GM13977 (cell line): ENCODE measurements around the gene ADNP.

Experiments used
- DNase-seq: peaks from one replicate; pipeline ENCODE4 v3.0.0; 2012; ENCODE audit warnings: low spot score
- CTCF ChIP-seq: IDR thresholded peaks from 2 replicates; pipeline ENCODE4 v1.5.1; 2012; ENCODE audit warnings: mild to moderate bottlenecking, control low read depth; ENCODE audit not compliant: insufficient read depth; ENCODE audit errors: extremely low read depth, missing control alignments
- in situ Hi-C: fragments of 300-500 bp; cut with MboI; formaldehyde crosslinking; loops from one replicate; pipeline ENCODE4 v1.12.0; 2022; ENCODE audit warnings: low sequenced_read_pairs, low pct_unique_long_range_greater_than_20kb, mixed read lengths, inconsistent platforms; ENCODE audit not compliant: unreplicated experiment

The ADNP gene

GRCh38 chr20:50903353-50904051 is 27.7 kb downstream of the ADNP start:
- in situ Hi-C loops = no loop called here
- TF ChIP-seq CTCF = no peak
- DNase-seq = no peak

DNA sequence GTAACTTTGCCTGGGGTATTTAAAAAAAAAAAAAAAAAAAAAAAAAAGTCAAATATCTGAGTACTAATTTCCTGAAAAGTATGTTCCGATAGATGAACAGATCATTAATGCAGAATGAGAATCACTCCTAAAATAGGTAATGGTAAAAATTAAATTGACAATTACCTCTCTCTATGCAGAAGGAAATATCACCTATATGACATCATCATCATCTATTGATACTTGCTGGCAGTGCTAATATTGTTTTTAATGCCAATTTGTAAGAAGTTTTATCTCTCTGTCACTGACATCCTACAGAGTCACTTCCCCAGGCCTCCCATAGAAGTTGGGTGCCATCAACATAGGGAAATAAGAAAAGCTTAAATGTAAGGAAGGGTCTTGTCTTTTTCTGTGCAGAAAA is 29.9 kb downstream of the ADNP start:
- no peak for TF ChIP-seq CTCF
- no peak for DNase-seq
- in situ Hi-C loops = no loop called here

DNA sequence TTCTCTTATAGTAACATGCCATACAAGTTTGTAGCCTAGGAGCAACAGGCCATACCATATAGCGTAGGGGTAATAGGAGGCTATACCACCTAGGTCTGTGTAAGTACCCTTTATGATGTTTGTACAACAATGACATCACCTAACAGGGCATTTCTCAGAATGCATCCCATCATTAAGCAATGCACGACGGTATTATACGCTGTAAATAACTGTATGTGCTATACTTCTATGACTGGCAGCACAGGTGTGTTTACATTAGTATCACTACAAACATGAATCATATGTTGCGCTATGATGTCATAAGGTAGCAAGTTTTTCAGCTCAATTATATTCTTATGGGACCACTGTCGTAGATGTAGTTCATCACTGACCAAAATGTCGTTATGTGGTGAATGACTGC is 31.0 kb downstream of the ADNP start:
- TF ChIP-seq CTCF = no peak
- in situ Hi-C loops = no loop called here
- DNase-seq = no peak

DNA sequence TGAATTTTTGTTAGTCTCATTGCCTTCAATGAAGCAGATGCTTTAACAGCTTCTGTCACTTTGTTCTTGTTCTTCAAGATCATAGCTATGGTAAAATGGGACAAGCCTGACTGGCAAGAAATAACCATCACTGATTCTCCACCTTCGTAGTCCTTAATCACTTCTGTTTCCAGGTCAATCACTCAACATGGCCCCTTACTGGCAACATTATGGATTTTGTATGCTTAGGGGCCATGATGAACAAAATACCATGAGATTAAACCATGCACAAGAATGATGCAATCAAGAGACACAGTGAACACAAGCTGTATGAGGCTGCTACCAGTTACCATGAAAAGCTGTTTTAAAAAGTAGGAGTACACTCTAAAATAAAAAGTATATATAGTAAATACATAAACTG is 32.8 kb downstream of the ADNP start:
- in situ Hi-C loops = no loop called here

DNA sequence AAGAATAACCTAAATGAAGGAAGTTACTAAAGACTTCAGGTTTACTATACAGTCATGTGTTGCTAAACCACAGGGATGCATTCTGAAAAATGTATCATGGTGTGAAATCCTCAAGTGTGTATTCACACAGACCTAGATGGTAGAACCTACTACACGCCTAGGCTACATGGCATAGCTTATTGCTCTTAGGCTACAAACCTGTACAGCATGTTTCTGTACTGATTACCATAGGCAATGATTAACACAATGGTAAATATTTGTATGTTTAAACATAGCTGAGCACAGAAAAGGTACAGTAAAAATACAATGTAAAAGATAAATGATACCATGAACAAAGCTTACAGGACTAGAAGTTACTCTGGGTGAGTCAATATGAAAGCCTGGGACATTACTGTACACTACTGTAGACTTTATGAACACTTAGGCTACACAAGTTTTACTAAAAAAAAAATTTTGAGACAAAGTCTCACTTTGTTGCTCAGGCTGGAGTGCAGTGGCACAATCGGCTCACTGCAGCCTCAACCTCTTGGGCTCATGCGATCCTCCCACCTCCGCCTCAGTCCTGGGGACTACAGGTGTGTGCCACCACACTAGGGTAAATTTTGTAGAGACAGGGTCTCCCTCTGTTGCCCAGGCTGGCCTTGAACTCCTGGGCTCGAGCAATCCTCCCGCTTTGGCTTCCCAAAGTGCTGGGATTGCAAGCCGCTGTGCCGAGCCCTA is 36.0 kb downstream of the ADNP start:
- DNase-seq = no peak
- in situ Hi-C loops = no loop called here
- no peak for TF ChIP-seq CTCF

More for the DNA sequence above, 32.8 kb downstream of the ADNP start:
- no peak for DNase-seq
- TF ChIP-seq CTCF = no peak

GRCh38 chr20:50893620-50894019 is 37.6 kb downstream of the ADNP start:
- no peak for TF ChIP-seq CTCF
- in situ Hi-C loops = no loop called here
- DNase-seq = no peak
